A172 (cell line): ENCODE results near the gene ETS1. TPM values are rescaled to one million over a fixed set of nuclear protein-coding genes. Genes with fewer than 3 reads are reported as not detected.

Experiments used
- DNase-seq: peaks from one replicate; pipeline ENCODE4 v3.0.0-alpha.2; 2015; ENCODE audit warnings: low spot score
- total RNA-seq: library from RNA; depleted of rRNA; stranded (reverse); fragments of >200 nt; shearing (Covaris generic); gene quantifications from 2 replicates; pipeline ENCODE4 v1.2.3, GENCODE V29; 2014

Gene ETS1
- total RNA-seq, 1 experiment from 2014 or later: 39.4 TPM

DNA sequence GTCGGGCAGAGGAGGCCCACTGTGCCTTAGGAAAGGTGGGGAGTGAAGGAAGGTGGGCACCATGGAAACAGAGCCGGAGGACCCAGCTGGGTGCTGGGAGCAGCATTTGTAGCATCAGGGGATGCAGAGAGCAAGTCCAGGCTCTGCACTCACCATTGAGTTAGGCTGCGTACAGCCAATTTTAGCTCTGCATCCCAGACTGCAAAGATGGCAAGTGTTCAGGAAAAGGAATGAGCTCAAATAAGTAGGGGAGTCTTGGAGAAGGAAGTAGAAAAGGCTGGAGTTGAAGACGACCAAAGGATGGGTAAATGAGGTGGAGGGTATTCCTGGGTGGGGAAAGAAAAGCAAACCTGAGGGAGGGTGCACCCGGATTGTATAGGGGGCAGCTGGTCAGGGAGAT lies 31.6 kb upstream of the ETS1 start:
- no peak for DNase-seq

GRCh38 chr11:128618603-128619002 lies 31.2 kb upstream of the ETS1 start:
- no peak for DNase-seq

- no peak for DNase-seq
These were observed 28.8 kb upstream of the ETS1 start for GRCh38 chr11:128616161-128616560.

DNA sequence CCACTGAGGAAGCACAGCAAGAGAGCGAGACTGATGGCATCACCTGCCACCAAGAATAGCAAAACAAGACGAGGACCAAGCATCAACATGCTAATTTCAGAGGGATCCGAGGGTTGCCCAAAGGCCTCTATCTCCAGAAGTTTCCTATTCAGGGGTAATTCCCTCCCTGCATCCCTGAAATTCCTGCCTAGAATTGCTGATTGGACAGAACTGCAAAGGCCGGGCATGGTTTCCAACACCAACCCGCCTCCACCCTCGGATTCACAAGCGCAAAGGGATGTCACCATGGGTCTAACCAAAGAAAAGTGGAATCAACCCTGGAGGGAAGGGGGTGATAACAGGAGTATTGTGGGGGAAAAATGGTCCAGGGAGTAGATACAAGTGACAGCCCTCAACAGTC lies 28.3 kb upstream of the ETS1 start:
- no peak for DNase-seq

DNA sequence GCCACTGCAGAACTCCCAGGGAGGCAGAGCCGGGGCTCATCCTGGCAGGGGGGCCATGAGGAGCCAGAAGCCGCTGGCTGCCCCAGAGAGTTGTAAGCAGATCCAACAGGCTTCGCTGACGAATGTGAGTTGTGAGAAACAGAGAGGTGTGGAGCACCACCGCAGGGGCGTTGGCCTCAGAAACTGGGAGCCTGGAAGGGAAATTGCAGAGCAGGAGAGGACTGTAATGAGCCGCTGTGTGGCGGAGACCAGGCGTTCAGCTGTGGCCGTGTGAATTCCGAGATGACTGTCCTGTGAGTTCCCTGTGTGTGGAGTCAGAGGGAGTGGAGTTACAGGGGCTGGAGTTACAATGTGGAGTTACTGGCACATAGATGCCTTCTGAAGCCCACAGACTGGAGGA lies 27.7 kb upstream of the ETS1 start:
- no peak for DNase-seq

DNA sequence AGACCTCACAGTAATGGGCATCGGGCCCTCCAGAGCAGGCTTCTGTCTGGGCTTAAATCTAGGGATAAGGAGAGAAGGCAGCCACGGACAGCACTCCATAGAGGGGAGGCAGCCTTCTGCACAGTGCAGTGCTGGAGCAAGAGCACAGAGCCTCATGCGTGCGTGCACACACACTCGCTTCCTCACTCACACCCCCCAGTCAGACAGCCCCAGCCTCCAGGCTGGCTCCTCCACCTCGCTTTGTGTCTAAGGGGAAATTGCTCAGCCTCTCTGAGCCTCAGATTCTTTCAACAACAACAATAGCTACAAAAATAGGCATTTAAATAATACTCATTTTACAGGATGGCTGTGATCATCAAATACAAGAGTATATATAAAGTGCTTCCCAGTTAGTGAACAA lies 26.7 kb upstream of the ETS1 start:
- DNase-seq: no peak

DNA sequence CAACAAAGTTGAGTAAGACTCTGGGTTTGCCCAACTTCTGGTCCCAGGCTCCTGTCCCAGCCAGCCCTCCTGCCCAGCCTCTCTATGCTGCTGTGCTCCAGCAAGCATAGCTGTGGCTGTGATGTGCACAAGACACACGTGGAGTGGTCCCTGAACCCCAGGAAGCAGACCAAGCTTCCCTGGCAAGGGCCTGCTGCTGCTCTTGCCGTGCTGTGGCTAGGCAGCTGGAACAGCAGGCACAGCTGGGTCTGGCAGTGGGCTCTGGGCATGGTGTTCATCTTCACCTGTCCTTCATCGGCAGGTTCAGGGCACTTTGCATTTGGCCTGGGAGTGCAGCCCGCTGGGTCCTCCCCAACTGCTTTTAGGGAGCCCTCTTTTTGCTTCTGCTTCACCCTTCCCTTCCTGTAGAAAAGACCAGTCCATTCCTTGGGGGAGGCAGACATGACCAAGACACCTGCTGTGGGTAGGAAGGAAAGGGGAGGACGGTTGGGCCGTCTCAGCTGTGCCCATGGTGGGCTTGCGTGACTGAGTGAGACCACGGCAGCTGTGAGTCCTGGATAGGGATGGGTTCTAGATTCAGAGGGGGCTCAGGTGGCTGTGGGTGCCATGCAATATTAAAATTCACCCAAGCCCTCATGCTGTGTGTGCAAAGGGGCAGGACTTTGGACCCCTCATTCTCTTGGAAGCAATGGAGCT lies 26.1 kb upstream of the ETS1 start:
- no peak for DNase-seq

DNA sequence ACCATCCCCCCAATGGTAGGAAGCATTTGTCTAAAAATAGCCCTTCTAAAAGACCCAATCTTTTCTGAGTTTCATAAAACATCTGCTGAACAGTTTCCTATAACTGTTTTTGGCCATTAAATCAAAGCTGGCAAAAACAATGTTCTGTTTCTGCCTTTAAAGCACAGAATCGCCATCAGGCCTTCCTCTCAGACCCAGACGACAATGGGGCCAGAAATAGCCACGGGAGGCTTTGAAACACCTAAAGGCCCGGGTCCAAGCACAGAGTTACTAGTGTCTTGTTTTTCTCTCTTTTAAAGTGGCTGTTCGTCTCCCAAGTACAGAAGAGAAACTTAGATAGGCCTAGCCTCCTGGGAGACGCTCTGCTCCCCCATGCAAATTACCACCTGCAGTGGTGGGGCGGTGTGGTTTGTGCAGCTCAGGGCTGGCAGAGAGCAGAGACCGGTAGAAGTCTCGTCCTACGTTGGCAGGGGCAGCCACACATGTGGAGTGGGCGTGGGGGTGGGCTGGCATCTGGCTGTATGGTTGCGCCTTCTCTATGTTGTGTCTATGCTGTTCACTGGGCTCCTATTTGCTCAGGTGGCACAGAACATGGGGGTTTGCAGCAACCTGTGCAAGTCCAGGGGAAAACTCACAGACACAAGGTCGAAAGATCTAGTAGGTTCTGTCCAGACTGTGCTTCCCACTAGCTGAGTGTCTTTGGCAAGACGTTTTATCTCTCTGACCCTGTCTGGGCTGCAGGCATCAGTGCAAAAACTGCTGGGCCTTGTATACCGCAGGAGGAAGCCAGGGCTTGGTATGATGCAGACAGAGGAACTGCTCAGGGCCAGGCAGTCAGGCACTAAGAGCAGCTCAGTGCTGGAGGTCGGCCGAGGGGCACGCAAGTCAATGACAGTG lies 23.6 kb upstream of the ETS1 start:
- DNase-seq: no peak

GRCh38 chr11:128609785-128610184 lies 22.4 kb upstream of the ETS1 start:
- DNase-seq: no peak

DNA sequence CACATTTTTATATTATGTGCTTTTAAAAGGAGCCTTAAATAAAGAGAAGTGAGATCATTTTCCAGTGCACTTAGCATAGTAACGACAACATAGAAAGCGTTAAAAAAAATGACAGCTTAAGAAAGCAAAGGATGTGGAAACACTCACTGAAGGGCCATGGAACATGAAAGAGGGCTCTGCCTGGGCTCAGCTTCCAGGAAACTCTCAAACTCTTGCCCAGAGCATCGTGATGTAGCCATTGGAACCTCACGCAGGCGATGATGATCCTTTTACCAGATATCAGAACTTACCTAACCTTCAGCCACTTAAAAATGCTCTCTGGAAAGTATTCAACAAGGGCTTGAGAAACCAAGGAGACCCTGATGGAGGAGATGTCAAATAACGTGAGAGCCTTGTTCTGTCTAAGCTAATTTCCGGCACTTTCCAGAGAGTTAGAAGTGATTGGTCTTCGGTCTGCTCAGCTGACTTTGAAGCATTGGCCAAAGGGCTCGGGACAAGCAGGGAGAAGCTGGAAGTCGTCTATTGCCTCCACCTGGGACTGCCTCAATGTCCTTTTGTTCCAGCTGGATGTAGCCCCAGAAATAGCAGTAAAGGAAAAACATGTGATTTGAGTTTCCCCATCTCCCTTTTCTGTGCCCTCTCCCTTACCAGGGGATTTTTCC lies 21.5 kb upstream of the ETS1 start:
- DNase-seq: no peak

GRCh38 chr11:128607819-128608218 lies 20.5 kb upstream of the ETS1 start:
- DNase-seq: no peak

DNA sequence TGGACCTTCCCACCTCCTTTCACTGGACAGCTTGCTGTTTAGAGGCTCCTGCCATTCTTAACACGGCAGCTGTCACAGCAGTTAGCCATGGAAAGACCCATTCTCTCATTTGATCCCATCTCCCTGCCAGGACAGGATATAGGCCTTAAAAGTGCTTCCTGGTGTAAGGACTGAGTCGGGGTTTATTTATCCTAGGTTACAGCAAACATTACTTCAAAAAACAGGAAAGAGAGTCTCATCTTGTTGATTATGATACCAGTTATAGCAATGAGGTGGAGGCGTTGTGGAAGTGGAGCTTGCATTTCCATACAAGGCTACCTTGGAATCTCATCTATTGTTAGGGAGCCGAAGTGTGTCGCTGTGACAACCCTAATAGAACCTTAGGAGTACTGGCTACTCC lies 17.4 kb upstream of the ETS1 start:
- no peak for DNase-seq

DNA sequence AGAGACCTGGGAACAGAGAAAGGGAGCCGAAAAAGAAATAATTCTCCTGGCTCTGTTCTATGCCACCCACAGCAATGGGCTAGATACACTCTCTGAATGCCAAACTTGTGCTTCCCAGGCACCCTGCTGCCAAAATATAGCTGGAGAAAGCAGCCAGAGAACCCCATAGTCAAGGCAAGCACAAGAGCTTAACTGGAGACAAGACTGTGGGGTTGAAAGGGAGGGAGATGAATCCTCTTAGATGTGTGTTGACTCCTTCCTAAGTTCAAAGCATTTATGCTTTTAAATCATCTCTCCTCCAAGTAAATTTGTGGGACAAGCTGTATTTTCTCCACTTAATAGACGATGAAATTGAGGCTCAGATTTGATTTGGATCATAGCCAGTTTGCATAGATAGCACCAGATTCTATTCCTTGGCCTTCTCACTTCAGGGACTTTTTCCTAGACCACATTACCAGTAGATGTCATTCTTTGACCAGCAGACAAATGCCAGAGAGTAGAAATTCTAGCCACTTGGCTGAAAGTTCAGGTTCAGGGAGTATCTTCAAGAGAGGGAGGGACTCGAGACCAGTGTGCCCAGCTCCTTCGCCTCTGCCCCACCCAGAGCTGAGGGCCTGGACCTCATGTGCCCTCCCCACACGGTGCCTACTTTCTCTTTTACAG lies 16.5 kb upstream of the ETS1 start:
- no peak for DNase-seq

DNA sequence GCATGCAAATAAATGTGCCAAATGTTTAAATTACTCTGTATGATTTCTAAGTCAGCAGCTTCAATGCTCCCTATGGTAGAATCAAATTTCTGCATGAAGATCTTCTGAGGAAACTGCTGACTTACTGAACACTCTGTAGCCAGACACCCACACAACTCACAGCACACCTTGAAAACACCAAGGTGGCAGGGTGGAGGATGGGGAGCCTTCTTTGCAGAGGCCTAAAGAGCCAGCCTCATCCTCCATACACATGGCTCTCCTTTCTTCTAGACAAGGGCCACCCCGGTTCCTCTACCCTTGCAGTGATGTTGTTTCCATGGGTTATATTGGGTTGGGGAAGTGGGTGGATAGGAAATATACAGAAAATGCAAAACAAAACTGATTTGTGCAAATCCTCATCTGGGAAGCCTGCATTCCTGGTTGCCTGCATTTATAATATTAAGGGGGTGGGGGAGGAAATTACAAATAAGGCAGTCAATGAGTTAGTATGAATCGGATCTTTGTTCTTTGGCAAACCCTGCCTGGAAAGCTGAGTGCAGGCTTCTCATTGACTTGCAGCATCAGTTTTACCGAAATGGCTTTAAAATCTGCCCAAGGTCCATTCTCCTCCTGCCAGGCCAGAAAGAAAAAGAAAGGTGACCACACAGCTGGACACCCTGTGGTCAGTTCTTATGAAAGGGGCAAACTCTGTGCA lies 15.8 kb upstream of the ETS1 start:
- no peak for DNase-seq

DNA sequence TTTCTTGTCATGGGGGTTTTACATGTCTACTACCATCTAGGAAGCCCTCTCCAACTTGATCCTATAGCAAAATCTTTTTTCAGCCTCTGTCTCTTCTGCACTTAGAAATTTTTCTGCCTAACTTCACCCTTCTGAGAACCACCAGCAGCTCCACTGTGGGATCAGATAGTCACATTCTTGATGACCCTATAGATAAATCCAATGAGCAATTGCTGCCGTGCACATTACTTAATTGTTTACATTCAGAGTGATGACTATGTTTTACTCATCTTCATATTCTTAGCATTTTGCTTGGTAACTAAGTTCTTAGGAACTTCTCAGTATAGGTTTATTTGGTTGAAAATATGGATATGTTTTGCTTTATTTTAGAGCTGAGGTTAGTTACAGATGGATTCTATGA lies 12.4 kb upstream of the ETS1 start:
- no peak for DNase-seq

DNA sequence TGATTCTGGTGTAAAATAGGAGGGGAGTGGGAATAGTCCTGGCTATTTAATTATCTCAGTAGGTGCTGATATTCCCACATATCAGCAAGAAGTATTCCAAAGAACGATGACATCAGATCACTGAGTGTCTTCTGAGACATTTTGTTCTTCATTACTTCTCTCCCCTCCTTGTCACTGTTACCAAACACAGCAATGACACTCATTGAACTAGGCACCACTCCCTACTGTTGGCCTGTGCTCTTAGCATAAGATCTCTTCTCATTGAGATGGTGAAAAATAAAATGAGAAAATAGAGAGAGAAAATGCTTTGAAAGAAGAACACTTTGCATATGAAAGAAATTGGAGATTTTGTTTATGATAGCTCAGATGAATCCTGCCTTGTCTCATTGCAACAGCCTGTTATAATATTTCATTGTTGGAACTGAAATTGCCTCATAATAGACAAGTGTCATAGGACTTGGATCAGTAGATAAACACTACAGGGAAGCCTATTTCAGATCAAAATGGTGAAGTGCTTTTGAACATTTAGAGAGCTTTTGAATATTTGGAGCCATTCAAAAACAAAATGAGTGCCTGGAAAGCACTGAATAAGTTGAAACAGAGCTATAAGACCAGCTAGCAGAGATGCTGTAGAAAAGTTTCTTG lies 11.3 kb upstream of the ETS1 start:
- DNase-seq: no peak

- DNase-seq: no peak
These were observed 10.7 kb upstream of the ETS1 start for GRCh38 chr11:128598096-128598495.

DNA sequence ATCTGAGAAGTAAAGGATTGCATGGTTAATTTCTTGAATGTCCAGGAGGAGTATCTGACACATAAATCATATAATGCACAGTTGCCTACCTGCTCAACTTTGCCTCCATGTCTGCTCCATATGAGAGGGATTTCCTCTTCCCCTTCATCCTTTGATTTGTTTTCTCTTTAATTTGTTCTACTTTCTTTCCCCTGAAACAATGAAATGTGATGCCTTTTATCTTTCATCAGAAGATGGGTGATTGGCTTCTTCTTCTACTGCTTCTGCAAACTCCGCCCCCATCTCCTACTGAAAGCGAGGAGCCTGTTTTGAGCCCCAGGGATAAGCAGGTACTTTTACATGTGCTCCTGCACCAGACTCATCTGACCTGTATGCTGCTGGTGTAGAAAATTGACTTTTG lies 9.9 kb upstream of the ETS1 start:
- DNase-seq: no peak

- DNase-seq: no peak
These were observed 8.9 kb upstream of the ETS1 start for GRCh38 chr11:128596250-128596649.

GRCh38 chr11:128595775-128596174 lies 8.4 kb upstream of the ETS1 start:
- no peak for DNase-seq

GRCh38 chr11:128595221-128595620 lies 7.9 kb upstream of the ETS1 start:
- DNase-seq: peak; percentile 45
